PC-3 (cell line): ENCODE data around the gene GALNTL6. TPM values are rescaled to one million over a fixed set of nuclear protein-coding genes. Genes with fewer than 3 reads are reported as not detected.

Source experiments
- ATAC-seq: fragments of 200-7000 bp; cut with Tn5 transposase; 2 replicates; pipeline ENCODE4 v1.9.1; 2020; ENCODE audit warnings: mild to moderate bottlenecking, moderate library complexity
- BruUV-seq: library from RNA; stranded (reverse); fragments of 400-500 nt; replicated peaks from 2 replicates; lab custom pipeline; 2021; lab: Mats Ljungman, UMichigan
- CTCF ChIA-PET: fragments of 300-600 bp; sonication (Branson Sonifier 250); formaldehyde crosslinking; loops from one replicate; lab custom pipeline; 2022; ENCODE audit warnings: antibody characterized with exemption; lab: Charles Lee
- POLR2A ChIA-PET: fragments of 300-600 bp; sonication (Branson Sonifier 250); formaldehyde crosslinking; loops from one replicate; lab custom pipeline; 2022; ENCODE audit warnings: antibody characterized with exemption; ENCODE audit not compliant: unreplicated experiment; lab: Charles Lee
- DNase-seq: peaks from one replicate; pipeline ENCODE4 v3.0.0-alpha.2; 2015
- H2AFZ ChIP-seq: fragments of 300-600 bp; sonication (generic); 2 replicates; pipeline ENCODE4 v1.6.0; 2016; ENCODE audit warnings: antibody characterized with exemption, low read length
- H3F3A ChIP-seq: fragments of 300-600 bp; sonication (generic); one replicate; pipeline ENCODE4 v1.6.0; 2017; ENCODE audit warnings: antibody characterized with exemption, low read length, control low read depth, mild to moderate bottlenecking; ENCODE audit not compliant: unreplicated experiment
- H3K27ac ChIP-seq: fragments of 300-600 bp; sonication (generic); 2 replicates; pipeline ENCODE4 v1.5.1; 2016; ENCODE audit warnings: mild to moderate bottlenecking, low read length
- H3K27me3 ChIP-seq: fragments of 300-600 bp; sonication (generic); 2 replicates; pipeline ENCODE4 v1.6.1; 2016; ENCODE audit warnings: low read length, mixed read lengths
- H3K36me3 ChIP-seq: fragments of 300-600 bp; sonication (generic); 2 replicates; pipeline ENCODE4 v1.6.1; 2016; ENCODE audit warnings: low read depth, mixed run types, low read length, mixed read lengths
- H3K4me1 ChIP-seq: fragments of 300-600 bp; sonication (generic); 2 replicates; pipeline ENCODE4 v1.5.1; 2016; ENCODE audit warnings: low read length; ENCODE audit not compliant: insufficient read depth
- H3K4me2 ChIP-seq: fragments of 300-600 bp; sonication (generic); 2 replicates; pipeline ENCODE4 v1.6.0; 2016; ENCODE audit warnings: low read length
- H3K4me3 ChIP-seq: fragments of 300-600 bp; sonication (generic); 2 replicates; pipeline ENCODE4 v1.5.1; 2016; ENCODE audit warnings: mild to moderate bottlenecking, low read length, mixed read lengths
- H3K79me2 ChIP-seq: fragments of 300-600 bp; sonication (generic); 2 replicates; pipeline ENCODE4 v1.6.1; 2017; ENCODE audit warnings: low read length, mixed read lengths
- H3K9ac ChIP-seq: fragments of 300-600 bp; sonication (generic); 2 replicates; pipeline ENCODE4 v1.6.0; 2016; ENCODE audit warnings: mild to moderate bottlenecking, low read length
- H3K9me2 ChIP-seq: fragments of 300-600 bp; sonication (generic); replicated peaks from 2 replicates; pipeline ENCODE4 v1.6.1; 2016; ENCODE audit warnings: mixed run types, low read length, mixed read lengths
- H3K9me3 ChIP-seq: fragments of 300-600 bp; sonication (generic); 2 replicates; pipeline ENCODE4 v1.6.1; 2016; ENCODE audit warnings: low read length, mixed read lengths
- H4K20me1 ChIP-seq: fragments of 300-600 bp; sonication (generic); 2 replicates; pipeline ENCODE4 v1.6.1; 2016; ENCODE audit warnings: low read length, mixed read lengths
- EZH2 ChIP-seq: fragments of 300-600 bp; sonication (generic); IDR thresholded peaks from one replicate; pipeline ENCODE4 v1.6.1; 2017; ENCODE audit warnings: antibody characterized with exemption, mild to moderate bottlenecking, low read length; ENCODE audit not compliant: unreplicated experiment
- EZH2phosphoT487 ChIP-seq: fragments of 300-600 bp; sonication (generic); IDR thresholded peaks from 2 replicates; pipeline ENCODE4 v1.6.1; 2018; ENCODE audit warnings: mild to moderate bottlenecking, antibody characterized with exemption, low read length, borderline replicate concordance
- intact Hi-C: fragments of 100-400 bp; cut with micrococcal nuclease; formaldehyde crosslinking; loops from 2 replicates; pipeline ENCODE4 v1.9.0; 2023
- total RNA-seq: library from RNA; depleted of rRNA; stranded (reverse); fragments of >200 nt; gene quantifications from 2 replicates; pipeline ENCODE4 v1.2.3, GENCODE V29; 2014
- TF ChIP-seq, protein P1 (sequence below): fragments of 300-600 bp; sonication (generic); conservative IDR thresholded peaks from 2 replicates; pipeline ENCODE4 v1.5.1; 2017; ENCODE audit warnings: antibody characterized with exemption, low read depth, mild to moderate bottlenecking, low read length

Gene GALNTL6
- total RNA-seq, 1 experiment from 2014 or later: not detected

DNA sequence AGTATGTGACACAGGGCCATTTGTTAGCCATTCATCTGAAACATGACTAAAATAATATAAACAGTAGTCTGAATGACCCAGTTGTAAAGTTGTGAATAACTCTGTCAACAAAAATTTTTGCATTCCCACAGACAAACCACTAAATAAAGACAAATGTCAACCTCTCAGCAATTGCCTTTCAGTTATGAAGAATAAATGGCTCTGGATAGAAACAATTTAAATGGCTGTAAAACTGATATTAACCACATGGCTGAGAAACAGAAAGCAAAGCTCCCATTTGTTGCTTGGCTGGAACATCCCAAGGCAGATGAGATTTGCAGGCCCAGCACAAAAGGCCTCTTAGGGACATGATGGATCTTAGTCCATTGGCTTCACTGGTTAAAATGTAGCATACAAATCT, 296.3 kb downstream of the GALNTL6 start:
- no peaks in the 10 kb centered on the region for H3K36me3 ChIP-seq
- no peaks in the 10 kb centered on the region for H3K4me1 ChIP-seq
- POLR2A ChIA-PET: no interaction called here
- no peak overlapping the region for H3K27ac ChIP-seq
- ATAC-seq (no peak; the same call in 1 of the 2 replicates), DNase-seq (no peak)
- H2AFZ ChIP-seq: no peak overlapping the region
- H3K4me3 ChIP-seq: no peak overlapping the region
- intact Hi-C loops: no loop called here
- no peak overlapping the region for H3K9ac ChIP-seq
- no peaks in the 10 kb centered on the region for H3K9me3 ChIP-seq
- H3F3A ChIP-seq: no peaks in the 10 kb centered on the region
- no peaks in the 10 kb centered on the region for H4K20me1 ChIP-seq
- no peaks in the 10 kb centered on the region for H3K27me3 ChIP-seq
- H3K9me2 ChIP-seq: no peaks in the 10 kb centered on the region
- no peak overlapping the region for H3K4me2 ChIP-seq
- CTCF ChIA-PET: no interaction called here
- H3K79me2 ChIP-seq: no peaks in the 10 kb centered on the region
- no TSS peak for BruUV-seq
- no peak for TF ChIP-seq EZH2
- TF ChIP-seq EZH2phosphoT487: no peak
- TF ChIP-seq, protein P1, sequence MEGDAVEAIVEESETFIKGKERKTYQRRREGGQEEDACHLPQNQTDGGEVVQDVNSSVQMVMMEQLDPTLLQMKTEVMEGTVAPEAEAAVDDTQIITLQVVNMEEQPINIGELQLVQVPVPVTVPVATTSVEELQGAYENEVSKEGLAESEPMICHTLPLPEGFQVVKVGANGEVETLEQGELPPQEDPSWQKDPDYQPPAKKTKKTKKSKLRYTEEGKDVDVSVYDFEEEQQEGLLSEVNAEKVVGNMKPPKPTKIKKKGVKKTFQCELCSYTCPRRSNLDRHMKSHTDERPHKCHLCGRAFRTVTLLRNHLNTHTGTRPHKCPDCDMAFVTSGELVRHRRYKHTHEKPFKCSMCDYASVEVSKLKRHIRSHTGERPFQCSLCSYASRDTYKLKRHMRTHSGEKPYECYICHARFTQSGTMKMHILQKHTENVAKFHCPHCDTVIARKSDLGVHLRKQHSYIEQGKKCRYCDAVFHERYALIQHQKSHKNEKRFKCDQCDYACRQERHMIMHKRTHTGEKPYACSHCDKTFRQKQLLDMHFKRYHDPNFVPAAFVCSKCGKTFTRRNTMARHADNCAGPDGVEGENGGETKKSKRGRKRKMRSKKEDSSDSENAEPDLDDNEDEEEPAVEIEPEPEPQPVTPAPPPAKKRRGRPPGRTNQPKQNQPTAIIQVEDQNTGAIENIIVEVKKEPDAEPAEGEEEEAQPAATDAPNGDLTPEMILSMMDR: no peak

DNA sequence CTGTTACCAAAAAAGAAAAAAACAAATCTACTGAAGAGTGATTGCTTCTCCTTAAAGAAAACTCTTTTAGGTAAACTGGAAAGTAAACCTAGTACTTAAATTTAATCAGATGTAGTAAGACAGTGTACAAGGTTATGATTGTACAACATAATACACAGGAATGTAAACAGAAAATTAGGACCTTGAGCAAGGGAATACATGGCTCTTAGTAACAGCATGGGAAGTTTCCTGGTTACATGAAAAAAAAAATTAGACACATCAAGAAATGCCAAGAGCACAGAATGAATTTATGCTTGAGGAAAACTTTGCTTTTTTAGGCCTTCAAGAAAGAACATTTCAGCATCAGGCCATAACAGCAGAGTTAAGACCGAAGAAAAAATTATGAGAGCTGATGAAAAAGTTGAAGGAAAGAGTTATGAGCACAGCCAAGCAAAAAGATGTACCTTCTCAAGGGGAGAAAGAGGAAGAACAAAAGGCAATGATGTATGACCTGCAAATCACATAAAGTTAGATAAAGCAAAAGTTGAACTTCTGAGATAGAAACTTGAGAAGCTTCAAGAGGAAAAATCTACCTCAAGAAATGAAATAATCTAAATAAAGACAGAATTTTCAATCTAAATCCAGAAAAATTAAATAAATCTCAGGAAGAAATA, 311.6 kb downstream of the GALNTL6 start:
- no peaks in the 10 kb centered on the region for H3K79me2 ChIP-seq
- H3K9me3 ChIP-seq: no peaks in the 10 kb centered on the region
- intact Hi-C loops: no loop called here
- no peaks in the 10 kb centered on the region for H3K36me3 ChIP-seq
- H2AFZ ChIP-seq: no peak overlapping the region
- H3F3A ChIP-seq: no peaks in the 10 kb centered on the region
- no peak overlapping the region for H3K4me3 ChIP-seq
- TF ChIP-seq EZH2phosphoT487 (no peak), EZH2 (no peak)
- TF ChIP-seq, protein P1: no peak
- DNase-seq (no peak), ATAC-seq (no peak)
- no TSS peak for BruUV-seq
- H3K4me2 ChIP-seq: no peak overlapping the region
- no peak overlapping the region for H3K9ac ChIP-seq
- CTCF ChIA-PET: no interaction called here
- no peaks in the 10 kb centered on the region for H3K4me1 ChIP-seq
- no peak overlapping the region for H3K27ac ChIP-seq
- POLR2A ChIA-PET: no interaction called here
- H4K20me1 ChIP-seq: no peaks in the 10 kb centered on the region
- H3K9me2 ChIP-seq: no peaks in the 10 kb centered on the region
- H3K27me3 ChIP-seq: no peaks in the 10 kb centered on the region

DNA sequence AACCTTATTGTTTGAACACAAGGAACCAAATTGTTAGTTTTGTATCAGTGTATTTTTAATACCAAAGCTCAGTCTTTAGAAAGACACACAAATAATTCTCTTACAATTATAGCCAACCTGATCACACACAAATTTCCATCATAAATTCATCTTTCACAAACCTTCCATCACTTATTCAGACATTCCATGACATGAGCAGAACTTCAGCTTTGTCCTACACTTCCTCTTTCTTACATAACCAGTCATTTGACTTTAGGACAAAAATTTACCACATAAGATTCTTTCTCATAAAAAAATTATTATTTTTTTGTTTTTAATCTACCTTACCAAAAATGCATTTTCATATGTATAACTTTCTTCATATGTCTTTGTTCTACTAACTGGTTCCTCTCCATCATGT, 312.2 kb downstream of the GALNTL6 start:
- H3F3A ChIP-seq: no peaks in the 10 kb centered on the region
- no peak overlapping the region for H3K9ac ChIP-seq
- H3K27ac ChIP-seq: no peak overlapping the region
- H3K4me1 ChIP-seq: no peaks in the 10 kb centered on the region
- POLR2A ChIA-PET: no interaction called here
- no TSS peak for BruUV-seq
- no peak overlapping the region for H3K4me3 ChIP-seq
- H3K27me3 ChIP-seq: no peaks in the 10 kb centered on the region
- no peaks in the 10 kb centered on the region for H3K79me2 ChIP-seq
- CTCF ChIA-PET: no interaction called here
- H3K36me3 ChIP-seq: no peaks in the 10 kb centered on the region
- no peak for DNase-seq
- no peak overlapping the region for H3K4me2 ChIP-seq
- no peaks in the 10 kb centered on the region for H3K9me3 ChIP-seq
- intact Hi-C loops: no loop called here
- TF ChIP-seq, protein P1: no peak
- no peak for TF ChIP-seq EZH2
- TF ChIP-seq EZH2phosphoT487: no peak
- no peaks in the 10 kb centered on the region for H3K9me2 ChIP-seq
- H2AFZ ChIP-seq: no peak overlapping the region
- no peak for ATAC-seq
- H4K20me1 ChIP-seq: no peaks in the 10 kb centered on the region
